NCI-H128 (cell line): ENCODE results near the gene MPPED1.

ENCODE experiments used
- DNase-seq: peaks from one replicate; lab custom pipeline; 2025; ENCODE audit not compliant: unreplicated experiment; lab: John Stamatoyannopoulos, UW

Gene MPPED1

GRCh38 chr22:43409800-43410199, 2.0 kb upstream of the MPPED1 start:
- no peak for DNase-seq

GRCh38 chr22:43411040-43411868, 560 bp upstream of the MPPED1 start:
- no peak for DNase-seq

- no peak for DNase-seq
These were observed 1.3 kb downstream of the MPPED1 start for GRCh38 chr22:43412808-43413795.

- no peak for DNase-seq
These were observed 2.0 kb downstream of the MPPED1 start for GRCh38 chr22:43413826-43414225.

- no peak for DNase-seq
These were observed 3.9 kb downstream of the MPPED1 start for GRCh38 chr22:43415681-43416080.

- no peak for DNase-seq
These were observed 5.7 kb downstream of the MPPED1 start for GRCh38 chr22:43417555-43417954.

GRCh38 chr22:43418079-43418825, 6.4 kb downstream of the MPPED1 start:
- DNase-seq: no peak

GRCh38 chr22:43419371-43420080, 7.7 kb downstream of the MPPED1 start:
- DNase-seq: no peak

GRCh38 chr22:43421046-43421665, 9.3 kb downstream of the MPPED1 start:
- no peak for DNase-seq

- DNase-seq: no peak
These were observed 10.3 kb downstream of the MPPED1 start for GRCh38 chr22:43421914-43422615.

- no peak for DNase-seq
These were observed 11.2 kb downstream of the MPPED1 start for GRCh38 chr22:43423046-43423445.

GRCh38 chr22:43424201-43424600, 12.4 kb downstream of the MPPED1 start:
- DNase-seq: no peak

- DNase-seq: no peak
These were observed 13.1 kb downstream of the MPPED1 start for GRCh38 chr22:43424666-43425630.

- DNase-seq: no peak
These were observed 14.4 kb downstream of the MPPED1 start for GRCh38 chr22:43425976-43426785.

- no peak for DNase-seq
These were observed 15.0 kb downstream of the MPPED1 start for GRCh38 chr22:43426816-43427215.

GRCh38 chr22:43427296-43428004, 15.6 kb downstream of the MPPED1 start:
- DNase-seq: no peak

GRCh38 chr22:43428005-43428485, 16.2 kb downstream of the MPPED1 start:
- DNase-seq: no peak
